Adipose tissue (tissue), 3 donors: ENCODE data around the gene OR10H1. TPM values are rescaled to one million over a fixed set of nuclear protein-coding genes. Genes with fewer than 3 reads are reported as not detected.
"Not testable (repeated sequence)": the region's sequence is repeated elsewhere in the genome, so short reads cannot be mapped to it uniquely, and the experiment has no call there.

Source experiments
- H3K27ac ChIP-seq: one replicate; pipeline ENCODE4 v1.5.1; 2013; ENCODE audit warnings: low read depth, low read length
- WGBS, 3 donors: extraction: QIAGEN DNeasy Blood & Tissue Kit; methylation state at CpG; one replicate each; pipeline ENCODE4 v1.1.7; 2013; 5-methylcytosine and 5-hydroxymethylcytosine counted together
- polyA plus RNA-seq, 3 donors: library from polyadenylated mRNA; stranded (reverse); fragments of 200-250 nt; gene quantifications; one replicate each; pipeline ENCODE4 v1.2.3, GENCODE V29; 2013
- donor health status: healthy with polysubstance abuse.
- donor health status: Bipolar disorder and iron deficiency.
- donor health status: healthy.

OR10H1 gene, protein sequence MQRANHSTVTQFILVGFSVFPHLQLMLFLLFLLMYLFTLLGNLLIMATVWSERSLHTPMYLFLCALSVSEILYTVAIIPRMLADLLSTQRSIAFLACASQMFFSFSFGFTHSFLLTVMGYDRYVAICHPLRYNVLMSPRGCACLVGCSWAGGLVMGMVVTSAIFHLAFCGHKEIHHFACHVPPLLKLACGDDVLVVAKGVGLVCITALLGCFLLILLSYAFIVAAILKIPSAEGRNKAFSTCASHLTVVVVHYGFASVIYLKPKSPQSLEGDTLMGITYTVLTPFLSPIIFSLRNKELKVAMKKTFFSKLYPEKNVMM
- not detected for polyA plus RNA-seq

DNA sequence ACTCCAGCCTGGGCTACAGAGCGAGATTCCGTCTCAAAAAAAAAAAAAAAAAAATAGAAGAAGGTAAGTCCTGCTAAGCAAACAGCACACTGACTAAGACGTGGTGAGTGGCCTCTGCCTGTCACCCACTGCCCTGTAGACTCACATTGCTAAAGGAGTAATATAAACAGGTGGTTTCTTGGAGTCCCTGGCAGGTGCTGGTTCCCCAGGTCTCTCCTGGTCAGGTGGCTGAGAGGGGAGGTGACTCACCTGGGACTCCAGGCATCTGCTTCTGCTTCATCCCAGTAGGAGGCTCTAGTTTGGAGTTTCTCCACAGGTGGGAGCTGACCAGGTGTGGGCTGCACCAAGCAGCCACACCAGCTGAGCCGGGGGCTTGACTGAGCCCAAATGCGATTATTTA is at the start of gene OR10H1:
Gene OR10H1 (minus strand): TSS at position 359 of the 400 bp plus-strand sequence. CDS start 7,627 bp downstream, outside the sequence.
- H3K27ac ChIP-seq = no peak within 1 kb of the TSS
- 24 to 76% (median 72%) methylated on average over 3 to 5 of the region's 5 CpGs for WGBS, 3 donors

DNA sequence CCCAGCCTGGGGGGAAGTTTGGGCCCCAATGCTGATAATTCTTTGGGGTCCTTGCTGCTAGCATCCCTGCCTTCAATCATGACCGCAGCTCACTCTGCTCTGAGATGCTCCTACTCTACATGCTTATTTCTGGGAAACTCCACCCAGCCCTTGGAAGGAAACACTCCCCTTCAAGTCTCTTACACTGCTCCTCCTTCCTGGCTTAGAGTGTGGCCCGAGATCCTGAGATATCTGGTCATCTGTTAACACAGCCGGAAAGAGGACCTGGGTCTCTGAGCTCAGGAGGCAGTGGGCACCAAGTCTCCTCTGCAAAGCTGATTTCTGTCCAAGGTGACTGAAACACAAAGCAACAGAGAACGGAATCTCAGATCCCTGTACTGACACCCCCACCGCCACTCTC is 49.4 kb upstream of the OR10H1 start:
- WGBS, 3 donors = 53 to 57% (median 55%) methylated on average over 5 of the region's 5 CpGs
- H3K27ac ChIP-seq = no peak overlapping the region

DNA sequence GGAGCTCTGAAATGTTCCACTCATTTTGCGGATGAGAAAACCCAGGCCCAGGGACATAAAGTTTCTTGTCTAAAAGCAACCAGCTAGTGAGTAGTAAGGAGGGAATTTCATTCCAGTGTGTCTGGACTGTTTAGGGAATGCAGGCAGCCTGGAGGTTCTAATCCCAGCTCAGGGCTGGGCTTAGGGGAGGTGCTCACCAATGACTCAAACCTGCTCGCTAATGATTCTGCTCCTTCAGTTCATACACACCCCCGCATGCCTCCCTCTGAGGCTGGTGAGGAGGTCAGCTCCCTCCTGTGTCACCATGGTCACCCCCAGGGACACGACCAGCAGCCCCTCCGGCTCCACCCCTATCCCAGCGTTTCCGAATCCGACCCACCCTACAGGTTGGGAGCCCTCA is 47.8 kb upstream of the OR10H1 start:
- no peak overlapping the region for H3K27ac ChIP-seq
- WGBS, 3 donors = 62 to 84% (median 77%) methylated on average over 8 of the region's 8 CpGs

DNA sequence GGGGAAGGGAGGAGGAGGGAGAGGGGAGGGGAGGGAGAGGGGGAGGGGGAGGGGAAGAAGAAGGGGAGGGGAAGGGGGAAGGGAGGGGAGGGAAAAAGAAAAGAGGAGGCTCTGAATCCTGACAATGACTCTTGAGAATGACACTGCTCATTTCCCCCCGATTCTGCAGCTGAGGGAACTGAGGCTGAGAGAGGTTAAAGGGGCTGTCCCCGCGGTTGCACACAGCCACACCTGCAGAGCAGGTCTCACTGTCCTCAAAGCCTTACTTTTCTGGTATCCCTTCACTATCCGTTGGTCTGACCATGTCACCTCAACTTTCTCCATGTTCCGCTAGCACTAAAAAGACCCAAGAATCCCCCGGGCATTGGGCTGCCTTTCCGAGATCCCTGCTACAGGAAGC is 47.0 kb upstream of the OR10H1 start:
- H3K27ac ChIP-seq = no peak overlapping the region
- WGBS, 3 donors = 41 to 51% (median 50%) methylated on average over 7 of the region's 7 CpGs

DNA sequence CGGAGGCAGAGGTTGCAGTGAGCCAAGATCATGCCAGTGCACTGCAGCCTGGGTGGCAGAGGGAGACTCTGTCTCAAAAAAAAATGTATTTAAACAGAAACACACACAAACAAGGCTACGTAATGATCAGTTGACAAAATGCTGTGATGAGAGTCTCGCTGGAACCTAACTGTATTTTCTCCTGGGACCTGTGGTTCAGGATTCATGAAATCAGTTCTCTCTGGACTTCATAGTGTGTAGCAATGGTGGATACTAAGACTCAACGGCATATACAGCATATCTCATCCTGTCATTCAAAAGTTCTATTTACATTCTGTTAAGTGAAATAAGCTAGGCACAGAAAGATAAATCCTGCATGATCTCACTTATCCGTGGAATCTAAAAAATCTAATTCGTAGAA is 45.1 kb upstream of the OR10H1 start:
- 60 to 71% (median 68%) methylated on average over 6 of the region's 6 CpGs for WGBS, 3 donors
- H3K27ac ChIP-seq = no peak overlapping the region

DNA sequence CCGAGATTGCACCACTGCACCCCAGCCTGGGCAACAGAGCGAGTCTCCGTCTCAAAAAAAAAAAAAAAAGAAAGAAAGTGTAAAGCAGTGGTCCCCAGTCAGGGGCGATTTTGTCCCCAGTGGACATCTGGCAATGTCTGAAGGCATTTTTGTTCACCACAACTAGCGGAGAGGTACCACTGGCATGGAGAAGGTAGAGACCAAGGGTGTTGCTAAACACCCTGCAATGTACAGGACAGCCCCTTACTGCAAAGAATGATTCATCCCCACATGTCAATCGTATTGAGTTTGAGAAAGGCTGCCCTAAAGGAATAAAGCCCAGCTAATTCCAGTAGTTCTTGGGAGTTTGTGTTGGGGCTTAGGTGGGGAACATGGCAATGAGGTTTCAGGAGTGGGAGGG is 43.7 kb upstream of the OR10H1 start:
- H3K27ac ChIP-seq = no peak overlapping the region
- 69 to 78% (median 75%) methylated on average over 6 of the region's 6 CpGs for WGBS, 3 donors

DNA sequence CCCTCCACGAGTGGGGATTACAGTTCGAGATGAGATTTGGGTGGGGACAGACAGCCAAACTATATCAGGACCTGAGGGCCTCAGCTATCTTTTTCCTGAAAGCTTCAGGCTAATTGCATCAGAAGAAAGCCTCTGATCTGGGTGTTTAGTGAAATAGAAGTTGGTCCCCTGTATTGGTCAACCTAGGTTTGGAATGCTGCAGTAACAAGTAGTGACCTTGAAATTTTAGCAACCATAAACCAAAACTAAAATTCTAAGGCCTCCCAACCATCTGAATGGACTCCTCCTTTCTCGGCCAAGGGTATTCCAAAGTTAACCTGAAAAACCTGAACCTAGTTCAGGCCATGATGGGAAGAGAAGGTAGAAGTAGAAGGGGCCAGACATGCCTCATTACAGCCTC is 34.9 kb upstream of the OR10H1 start:
- WGBS, 3 donors = 80 to 89% (median 83%) methylated on average over 3 of the region's 3 CpGs
- H3K27ac ChIP-seq = no peak overlapping the region

DNA sequence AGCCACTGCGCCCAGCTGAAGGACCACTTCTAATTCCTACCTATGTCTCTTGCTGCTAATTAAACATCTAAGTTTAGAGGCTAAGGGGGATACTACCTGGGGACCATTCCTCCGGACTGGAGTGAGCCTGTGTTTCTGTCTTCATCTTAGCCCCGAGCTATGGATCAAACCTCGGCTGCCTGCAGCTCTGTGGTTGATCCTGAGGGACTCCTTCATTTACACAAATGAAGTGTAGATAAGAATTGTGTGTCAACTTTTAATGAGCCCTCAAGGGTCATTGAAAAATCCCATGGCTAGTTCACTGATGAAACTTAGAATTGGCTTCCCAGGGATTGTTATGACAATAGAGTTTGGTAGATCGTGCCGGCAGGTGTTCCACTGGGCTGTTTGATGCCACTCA is 31.5 kb upstream of the OR10H1 start:
- WGBS, 3 donors = 76 to 89% (median 88%) methylated on average over 6 of the region's 6 CpGs
- no peak overlapping the region for H3K27ac ChIP-seq

DNA sequence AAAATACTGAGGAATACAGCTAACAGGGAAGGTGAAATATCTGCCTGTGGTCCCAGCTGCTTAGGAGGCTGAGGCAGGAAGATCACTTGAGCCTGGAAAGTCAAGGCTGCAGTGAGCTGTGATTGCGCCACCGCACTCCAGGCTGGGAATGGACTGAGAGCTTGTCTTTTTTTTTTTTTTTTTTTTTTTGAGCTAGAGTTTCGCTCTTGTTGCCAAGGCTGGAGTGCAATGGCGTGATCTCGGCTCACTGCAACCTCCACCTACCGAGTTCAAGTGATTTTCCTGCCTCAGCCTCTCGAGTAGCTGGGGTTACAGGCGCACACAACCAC is 28.4 kb upstream of the OR10H1 start:
- not testable (repeated sequence) for H3K27ac ChIP-seq
- WGBS, 3 donors = 55 to 61% (median 56%) methylated on average over 7 to 8 of the region's 8 CpGs

DNA sequence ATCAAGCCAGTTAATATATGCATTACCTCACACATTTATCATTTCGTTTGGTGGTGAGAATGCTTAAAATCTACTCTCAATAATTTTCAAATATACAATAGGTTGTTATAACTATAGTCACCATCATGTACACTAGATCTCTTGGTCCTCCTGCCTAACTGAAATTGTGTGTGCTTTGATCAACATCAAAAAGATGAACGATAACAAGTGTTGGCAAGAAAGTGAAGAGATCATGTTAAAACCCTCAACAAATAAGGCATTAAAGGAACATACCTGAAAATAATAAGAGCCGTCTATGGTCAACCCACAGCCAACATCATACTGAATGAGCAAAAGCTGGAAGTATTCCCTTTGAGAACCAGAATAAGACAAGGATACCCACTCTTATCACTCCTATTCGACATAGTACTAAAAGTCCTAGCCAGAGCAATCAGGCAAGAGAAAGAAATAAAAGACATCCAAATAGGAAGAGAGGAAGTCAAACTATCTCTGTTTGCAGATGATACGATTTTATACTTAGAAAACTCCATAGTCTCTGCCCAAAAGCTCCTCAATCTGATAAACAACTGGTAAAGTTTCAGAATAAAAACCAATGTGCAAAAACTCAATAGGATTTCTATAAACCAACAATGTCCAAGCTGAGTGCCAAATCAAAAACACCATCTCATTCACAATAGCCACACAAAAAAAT is 27.9 kb upstream of the OR10H1 start:
- WGBS, 3 donors = 51 to 60% (median 53%) methylated on average over 5 of the region's 5 CpGs
- H3K27ac ChIP-seq = no peak overlapping the region

DNA sequence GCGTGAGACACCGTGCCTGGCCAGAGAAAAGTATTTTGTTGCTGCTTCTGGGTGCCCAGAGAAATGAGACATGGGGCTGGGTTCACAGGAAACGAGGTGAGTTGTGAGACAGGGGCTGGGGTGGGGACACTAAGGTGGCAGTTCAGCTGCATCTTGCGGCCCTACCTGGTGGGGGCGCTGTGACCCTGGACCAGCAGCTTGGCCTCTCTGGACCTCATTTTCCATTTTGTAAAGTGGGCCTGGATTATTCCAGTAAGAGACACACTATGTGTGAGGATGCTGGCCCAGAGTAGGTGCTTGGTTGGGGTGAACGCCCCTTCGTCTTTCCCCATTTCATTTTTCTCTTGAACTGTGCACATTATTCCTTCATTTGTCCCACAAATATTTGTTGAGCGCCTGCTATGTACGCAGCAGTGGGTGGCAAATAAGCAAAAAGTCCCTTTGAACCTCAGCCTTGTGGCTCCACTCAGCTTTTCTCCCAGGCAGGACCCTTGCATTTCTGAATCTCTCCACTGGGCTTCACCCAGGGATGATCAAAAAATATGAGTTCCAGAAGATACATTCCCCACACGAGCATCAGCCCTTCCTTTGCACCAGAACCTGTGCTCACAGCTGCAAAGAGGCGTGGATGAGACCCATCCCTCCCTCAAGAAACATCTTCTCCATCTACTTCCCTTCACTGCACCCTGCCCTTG is 26.6 kb upstream of the OR10H1 start:
- no peak overlapping the region for H3K27ac ChIP-seq
- WGBS, 3 donors = 50 to 66% (median 59%) methylated on average over 11 of the region's 11 CpGs

DNA sequence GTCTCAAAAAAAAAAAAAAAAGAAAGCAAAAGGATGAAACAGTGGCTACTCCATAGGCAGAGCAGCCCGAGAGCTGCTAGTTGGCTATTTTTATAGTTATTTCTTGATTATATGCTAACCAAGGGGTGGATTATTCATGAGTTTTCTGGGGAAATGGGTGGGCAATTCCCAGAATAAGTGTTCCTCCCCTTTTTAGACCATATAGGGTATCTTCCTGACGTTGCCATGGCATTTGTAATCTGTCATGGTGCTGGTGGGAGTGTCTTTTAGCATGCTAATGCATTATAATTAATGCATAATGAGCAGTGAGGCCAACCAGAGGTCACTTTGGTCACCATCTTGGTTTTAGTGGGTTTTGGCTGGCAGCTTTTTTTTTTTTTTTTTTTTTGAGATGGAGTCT is 25.4 kb upstream of the OR10H1 start:
- 51 to 64% (median 63%) methylated on average over 2 of the region's 2 CpGs for WGBS, 3 donors
- no peak overlapping the region for H3K27ac ChIP-seq

DNA sequence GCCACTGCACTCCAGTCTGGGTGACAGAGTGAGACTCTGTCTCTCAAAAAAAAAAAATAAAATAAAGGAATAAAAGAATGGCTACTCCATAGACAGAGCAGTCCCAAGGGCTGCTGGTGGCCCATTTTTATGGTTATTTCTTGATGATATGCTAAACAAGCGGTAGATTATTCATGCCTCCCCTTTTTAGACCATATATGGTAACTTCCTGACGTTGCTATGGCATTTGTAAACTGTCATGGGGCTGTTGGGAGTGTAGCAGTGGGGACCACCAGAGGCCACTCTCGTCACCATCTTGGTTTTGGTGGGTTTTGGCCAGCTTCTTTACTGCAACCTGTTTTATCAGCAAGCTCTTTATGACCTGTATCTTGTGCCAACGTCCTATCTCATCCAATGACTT is 24.4 kb upstream of the OR10H1 start:
- not testable (repeated sequence) for H3K27ac ChIP-seq
- WGBS, 3 donors = 66 to 77% (median 74%) methylated on average over 4 of the region's 4 CpGs

DNA sequence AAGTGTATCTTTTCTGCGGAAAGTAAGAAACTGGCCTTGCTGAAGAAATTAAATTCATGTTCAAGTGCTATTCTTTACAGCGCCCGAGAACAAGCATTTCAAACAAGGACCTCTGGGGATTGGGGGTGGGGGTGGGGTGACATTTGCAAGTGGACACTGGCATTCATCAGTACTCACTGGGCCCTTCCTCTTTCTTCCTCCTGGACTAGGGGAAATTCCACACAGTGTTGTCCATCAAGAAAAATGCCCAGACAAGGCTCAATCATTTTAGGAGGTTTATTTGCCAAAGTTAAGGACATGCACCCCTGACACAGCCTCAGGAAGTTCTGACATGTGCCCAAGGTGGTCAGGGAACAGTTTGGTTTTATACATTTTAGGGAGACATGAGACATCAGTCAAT is 22.9 kb upstream of the OR10H1 start:
- 88 to 93% (median 88%) methylated on average over 3 of the region's 3 CpGs for WGBS, 3 donors
- no peak overlapping the region for H3K27ac ChIP-seq

DNA sequence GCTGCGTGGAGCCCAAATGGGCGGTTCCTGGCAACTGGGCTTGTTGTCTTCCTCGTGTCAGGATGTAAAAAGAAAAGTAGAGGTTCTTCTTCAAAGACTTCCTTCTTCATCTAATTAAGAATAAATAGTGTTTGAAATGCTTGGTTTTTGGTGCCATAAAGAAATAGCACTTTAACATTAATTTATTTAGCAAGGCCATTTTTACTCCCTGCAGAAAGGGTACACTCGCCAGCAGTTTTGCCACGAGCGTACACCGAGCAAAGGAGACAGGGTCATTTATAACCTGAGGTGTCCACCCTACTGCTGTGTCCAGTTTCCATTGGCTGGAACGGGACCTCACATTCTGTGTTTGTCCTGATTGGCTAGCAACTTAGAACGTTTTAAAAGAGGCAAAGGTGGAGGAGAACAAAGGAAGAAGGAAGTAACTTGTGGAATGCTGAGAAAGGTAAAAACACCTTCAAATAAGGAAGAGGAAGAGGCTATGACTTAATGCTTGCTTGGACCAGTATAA is 21.8 kb upstream of the OR10H1 start:
- no peak overlapping the region for H3K27ac ChIP-seq
- WGBS, 3 donors = 0% methylated on average over 9 of the region's 9 CpGs

DNA sequence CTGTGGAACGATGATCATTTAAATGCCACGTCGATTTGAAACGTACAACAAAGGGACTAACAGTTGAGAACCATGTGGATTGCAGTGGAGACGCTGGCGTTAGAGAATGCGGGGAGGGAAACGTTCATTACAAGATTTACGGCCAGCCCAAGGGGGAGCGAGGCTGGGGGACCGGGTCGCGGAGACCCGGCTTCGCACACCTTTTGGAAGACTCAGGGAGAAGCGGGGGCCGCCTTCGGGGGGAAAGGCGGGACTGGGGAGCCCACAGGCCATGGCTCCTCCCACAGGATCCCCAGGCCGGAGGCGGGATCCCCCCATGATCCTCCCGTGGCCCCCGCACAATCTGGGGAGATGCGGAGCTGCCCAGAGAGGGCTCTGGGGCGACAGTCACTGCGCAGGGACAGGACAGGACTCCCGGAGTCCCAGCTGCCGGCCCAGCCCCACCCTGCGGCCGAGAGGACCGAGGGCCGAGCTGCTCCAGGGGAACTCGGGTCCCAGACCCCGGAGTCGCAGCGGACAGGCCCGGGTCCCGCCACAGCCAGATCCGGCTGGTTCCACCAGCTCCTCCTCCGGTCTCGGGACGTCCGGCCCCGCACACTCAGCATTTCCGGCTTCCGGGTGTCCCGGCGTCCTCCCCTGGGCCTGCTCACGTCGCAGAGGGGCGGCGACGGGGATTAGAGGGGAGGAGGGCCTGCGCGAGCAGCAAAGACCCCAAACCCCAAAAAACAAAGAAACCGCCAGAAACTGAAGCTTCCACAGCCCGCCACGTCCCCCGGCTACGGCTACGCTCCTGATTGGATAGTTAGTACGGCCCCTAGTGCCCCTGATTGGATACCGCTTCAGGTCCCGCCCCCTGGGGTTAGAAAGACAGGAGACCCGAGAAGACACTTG is 21.1 kb upstream of the OR10H1 start:
- peak overlapping the region; percentile 91 for H3K27ac ChIP-seq
- WGBS, 3 donors = 0 to 1% (median 1%) methylated on average over 52 to 65 of the region's 65 CpGs

DNA sequence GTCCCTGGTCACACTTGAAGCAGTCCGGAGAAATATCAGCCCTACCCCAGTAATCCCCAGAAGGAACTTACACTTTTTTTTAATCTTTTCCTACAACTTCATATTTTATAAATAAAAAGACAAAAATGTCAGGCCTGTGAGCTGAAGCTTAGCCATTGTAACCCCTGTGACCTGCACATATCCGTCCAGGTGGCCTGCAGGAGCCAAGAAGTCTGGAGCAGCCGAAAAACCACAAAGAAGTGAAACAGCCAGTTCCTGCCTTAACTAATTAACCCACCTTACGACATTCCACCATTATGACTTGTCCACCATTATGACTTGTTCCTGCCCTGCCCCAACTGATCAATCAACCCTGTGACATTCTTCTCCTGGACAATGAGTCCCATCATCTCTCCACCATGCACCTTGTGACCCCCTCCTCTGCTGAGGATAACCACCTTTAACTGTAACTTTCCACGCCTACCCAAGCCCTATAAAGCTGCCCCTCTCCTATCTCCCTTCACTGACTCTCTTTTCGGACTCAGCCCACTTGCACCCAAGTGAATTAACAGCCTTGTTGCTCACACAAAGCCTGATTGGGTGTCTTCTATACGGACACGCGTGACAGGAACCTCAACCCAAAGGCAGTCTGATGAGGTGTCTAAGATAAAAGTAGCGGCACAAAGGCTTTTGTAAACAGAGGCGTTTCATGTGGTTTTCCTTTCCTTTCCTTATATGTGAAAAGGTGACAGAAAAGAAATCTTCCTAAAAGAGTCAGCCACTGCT is 20.3 kb upstream of the OR10H1 start:
- H3K27ac ChIP-seq = peak overlapping the region; percentile 91
- 37 to 43% (median 40%) methylated on average over 11 of the region's 11 CpGs for WGBS, 3 donors

DNA sequence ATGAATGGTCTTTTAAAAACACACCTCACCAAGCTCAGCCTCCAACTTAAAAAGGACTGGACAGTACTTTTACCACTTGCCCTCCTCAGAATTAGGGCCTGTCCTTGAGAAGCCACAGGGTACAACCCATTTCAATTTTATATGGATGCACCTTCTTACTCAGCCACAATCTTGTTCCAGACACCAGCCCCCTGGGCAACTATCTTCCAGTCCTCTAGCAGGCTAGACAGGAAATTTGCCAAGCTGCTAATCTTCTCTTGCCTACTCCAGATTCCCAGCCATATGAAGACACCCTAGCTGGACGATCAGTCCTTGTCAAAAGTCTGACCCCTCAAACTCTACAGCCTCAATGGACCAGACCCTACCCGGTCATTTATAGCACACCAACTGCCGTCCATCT is 18.8 kb upstream of the OR10H1 start:
- not testable (repeated sequence) for H3K27ac ChIP-seq
- 94 to 98% (median 95%) methylated on average over 3 of the region's 3 CpGs for WGBS, 3 donors
